Stomach (tissue), 4 donors: ENCODE measurements around the gene RIOK2.

ENCODE experiments used
- POLR2A ChIP-seq, 4 donors: fragments of 450-650 bp; IDR thresholded peaks; one replicate each; pipeline ENCODE4 v1.6.1; 2016; ENCODE audit warnings: antibody characterized with exemption in 4 of 4, control low read depth in 2 of 4, mild to moderate bottlenecking in 1 of 4, moderate library complexity in 1 of 4
- POLR2AphosphoS5 ChIP-seq, 3 donors: sonication (generic); formaldehyde crosslinking; IDR thresholded peaks; one replicate each; pipeline ENCODE4 v1.6.1; 2016; ENCODE audit warnings: antibody characterized with exemption in 3 of 3
- TF ChIP-seq, protein P1 (sequence below), 7 experiments: fragments of 450-650 bp in 4 of 7; fragments of 200-600 bp in 3 of 7; sonication (generic) in 3 of 7; IDR thresholded peaks; one replicate each; pipeline ENCODE4 v1.5.1; 2016 to 2019; ENCODE audit warnings: antibody characterized with exemption in 7 of 7, control low read depth in 2 of 7, mild to moderate bottlenecking in 1 of 7

DNA sequence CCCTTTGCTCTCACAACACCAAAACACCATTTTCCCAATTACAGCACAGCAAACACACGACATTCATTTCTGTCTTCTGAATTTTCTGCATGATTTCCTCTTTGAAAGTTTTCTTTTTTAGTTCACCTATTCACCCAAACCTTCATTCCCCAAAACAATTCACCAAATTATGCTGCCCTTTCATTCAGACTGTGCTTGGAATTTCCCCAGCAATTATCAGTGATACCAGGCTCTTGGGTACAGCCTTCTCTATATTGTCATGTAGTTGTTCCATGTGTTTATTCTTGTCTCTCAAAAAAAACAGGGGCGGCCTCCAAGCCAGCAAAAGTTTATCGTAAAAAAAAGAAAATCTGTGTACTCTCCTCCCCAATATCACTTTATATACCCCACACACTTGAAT lies 31.7 kb downstream of the RIOK2 start:
- TF ChIP-seq POLR2AphosphoS5 (IDR thresholded peaks at IDR 0.05) (no peak), POLR2A (IDR thresholded peaks at IDR 0.05) (no peak)
- TF ChIP-seq, protein P1, sequence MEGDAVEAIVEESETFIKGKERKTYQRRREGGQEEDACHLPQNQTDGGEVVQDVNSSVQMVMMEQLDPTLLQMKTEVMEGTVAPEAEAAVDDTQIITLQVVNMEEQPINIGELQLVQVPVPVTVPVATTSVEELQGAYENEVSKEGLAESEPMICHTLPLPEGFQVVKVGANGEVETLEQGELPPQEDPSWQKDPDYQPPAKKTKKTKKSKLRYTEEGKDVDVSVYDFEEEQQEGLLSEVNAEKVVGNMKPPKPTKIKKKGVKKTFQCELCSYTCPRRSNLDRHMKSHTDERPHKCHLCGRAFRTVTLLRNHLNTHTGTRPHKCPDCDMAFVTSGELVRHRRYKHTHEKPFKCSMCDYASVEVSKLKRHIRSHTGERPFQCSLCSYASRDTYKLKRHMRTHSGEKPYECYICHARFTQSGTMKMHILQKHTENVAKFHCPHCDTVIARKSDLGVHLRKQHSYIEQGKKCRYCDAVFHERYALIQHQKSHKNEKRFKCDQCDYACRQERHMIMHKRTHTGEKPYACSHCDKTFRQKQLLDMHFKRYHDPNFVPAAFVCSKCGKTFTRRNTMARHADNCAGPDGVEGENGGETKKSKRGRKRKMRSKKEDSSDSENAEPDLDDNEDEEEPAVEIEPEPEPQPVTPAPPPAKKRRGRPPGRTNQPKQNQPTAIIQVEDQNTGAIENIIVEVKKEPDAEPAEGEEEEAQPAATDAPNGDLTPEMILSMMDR (IDR thresholded peaks at IDR 0.05): no peak
